ENCODE results near the gene TTC28. TPM values are rescaled to one million over a fixed set of nuclear protein-coding genes. Genes with fewer than 3 reads are reported as not detected.
A peak's percentile ranks its signal among the peaks of the same experiment; 100 is the strongest.

Gene TTC28
- total RNA-seq, 1 experiment from 2014 or later, result 14.8 TPM

- DNase-seq, result no peak
- no peak overlapping the region for H3K4me3 ChIP-seq (ENCODE audit: insufficient read depth, low read depth, low read length)
- H3K36me3 ChIP-seq (replicated peaks; ENCODE audit: control insufficient read depth, insufficient read depth, low read length), result no peaks in the 10 kb centered on the region
- no peaks in the 10 kb centered on the region for H3K27me3 ChIP-seq (ENCODE audit: control insufficient read depth, insufficient read depth, low read length)
Measured at GRCh38 chr22:28030473-28030872, 649.2 kb downstream of the TTC28 start.

DNA sequence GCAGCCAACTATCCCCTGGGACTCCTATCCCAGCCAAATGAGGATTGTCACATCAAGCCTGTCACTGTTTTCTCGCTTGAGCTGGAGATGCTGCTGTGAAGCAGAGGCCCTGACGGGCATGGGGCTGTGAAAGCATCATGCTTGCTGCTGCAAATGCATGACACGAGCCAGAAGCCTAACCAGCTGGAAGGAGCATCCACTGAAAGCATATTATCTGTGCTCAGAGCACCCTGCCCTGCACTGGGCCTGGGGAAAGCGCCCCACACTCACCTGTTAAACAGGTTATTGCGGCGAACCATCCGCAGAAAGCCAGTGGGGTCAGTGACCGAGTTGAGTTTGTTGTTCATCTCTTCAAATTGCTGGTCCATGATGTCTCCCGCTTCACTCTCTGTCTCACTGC lies 649.7 kb downstream of the TTC28 start:
- no peak overlapping the region for H3K4me3 ChIP-seq (ENCODE audit: insufficient read depth, low read depth, low read length)
- no peaks in the 10 kb centered on the region for H3K27me3 ChIP-seq (ENCODE audit: control insufficient read depth, insufficient read depth, low read length)
- H3K36me3 ChIP-seq (replicated peaks; ENCODE audit: control insufficient read depth, insufficient read depth, low read length), result no peaks in the 10 kb centered on the region
- DNase-seq, result no peak

DNA sequence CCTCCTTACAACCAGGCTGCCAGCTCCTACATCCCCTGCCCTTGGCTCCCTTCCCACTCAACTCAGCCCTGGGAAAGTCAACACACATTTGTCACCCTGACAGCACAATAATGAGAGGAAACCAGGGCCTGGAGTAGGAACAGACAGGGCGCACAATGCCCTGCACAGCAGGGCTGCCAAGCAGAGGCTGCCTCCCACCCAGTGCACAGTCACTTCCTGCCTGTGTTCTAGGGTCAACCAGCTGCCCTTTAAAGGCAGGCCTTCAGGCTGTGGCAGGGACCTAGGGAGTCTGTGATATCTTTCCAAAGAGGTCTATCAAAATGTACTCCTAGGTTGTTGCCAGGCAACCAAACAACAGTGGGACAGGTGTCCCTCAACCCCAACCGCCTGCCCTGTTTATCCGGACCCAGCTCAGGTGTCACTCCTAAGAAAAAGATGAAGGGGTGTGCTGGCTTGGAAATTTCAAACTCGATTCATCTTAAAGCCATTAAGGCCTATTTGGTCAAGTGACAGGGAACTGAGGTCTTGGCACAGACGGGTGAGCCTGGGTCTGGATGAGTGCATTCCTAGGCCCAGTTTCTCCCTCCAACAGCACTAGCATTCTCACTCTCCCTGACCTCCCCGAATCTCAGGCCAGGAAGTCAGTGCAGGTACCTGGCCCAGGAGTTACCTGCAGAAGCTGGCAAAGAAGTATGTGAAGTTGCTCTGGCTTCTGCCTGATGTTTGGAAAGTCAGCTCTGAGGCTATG lies 650.3 kb downstream of the TTC28 start:
- Histone ChIP-seq H3K4me3 (ENCODE audit: insufficient read depth, low read depth, low read length) (no peak overlapping the region), H3K36me3 (replicated peaks; ENCODE audit: control insufficient read depth, insufficient read depth, low read length) (no peaks in the 10 kb centered on the region), H3K27me3 (ENCODE audit: control insufficient read depth, insufficient read depth, low read length) (no peaks in the 10 kb centered on the region)
- DNase-seq, result peak; percentile 36

GRCh38 chr22:28027453-28028448 lies 651.9 kb downstream of the TTC28 start:
- no peak for DNase-seq
- no peak overlapping the region for H3K4me3 ChIP-seq (ENCODE audit: insufficient read depth, low read depth, low read length)
- H3K36me3 ChIP-seq (replicated peaks; ENCODE audit: control insufficient read depth, insufficient read depth, low read length), result no peaks in the 10 kb centered on the region
- H3K27me3 ChIP-seq (ENCODE audit: control insufficient read depth, insufficient read depth, low read length), result no peaks in the 10 kb centered on the region

GRCh38 chr22:28025866-28026575 lies 653.6 kb downstream of the TTC28 start:
- H3K27me3 ChIP-seq (ENCODE audit: control insufficient read depth, insufficient read depth, low read length), result no peaks in the 10 kb centered on the region
- H3K36me3 ChIP-seq (replicated peaks; ENCODE audit: control insufficient read depth, insufficient read depth, low read length), result no peaks in the 10 kb centered on the region
- DNase-seq, result peak; percentile 10

GRCh38 chr22:28025333-28025732 lies 654.3 kb downstream of the TTC28 start:
- Histone ChIP-seq H3K27me3 (ENCODE audit: control insufficient read depth, insufficient read depth, low read length) (no peaks in the 10 kb centered on the region), H3K4me3 (ENCODE audit: insufficient read depth, low read depth, low read length) (no peak overlapping the region), H3K36me3 (replicated peaks; ENCODE audit: control insufficient read depth, insufficient read depth, low read length) (no peaks in the 10 kb centered on the region)
- DNase-seq, result no peak

More at GRCh38 chr22:28025866-28026575, 653.6 kb downstream of the TTC28 start:
- H3K4me3 ChIP-seq (ENCODE audit: insufficient read depth, low read depth, low read length), result no peak overlapping the region

- no peak for DNase-seq
- no peak overlapping the region for H3K4me3 ChIP-seq (ENCODE audit: insufficient read depth, low read depth, low read length)
- H3K36me3 ChIP-seq (replicated peaks; ENCODE audit: control insufficient read depth, insufficient read depth, low read length), result no peaks in the 10 kb centered on the region
- no peaks in the 10 kb centered on the region for H3K27me3 ChIP-seq (ENCODE audit: control insufficient read depth, insufficient read depth, low read length)
Measured at GRCh38 chr22:28024422-28024888, 655.2 kb downstream of the TTC28 start.

DNA sequence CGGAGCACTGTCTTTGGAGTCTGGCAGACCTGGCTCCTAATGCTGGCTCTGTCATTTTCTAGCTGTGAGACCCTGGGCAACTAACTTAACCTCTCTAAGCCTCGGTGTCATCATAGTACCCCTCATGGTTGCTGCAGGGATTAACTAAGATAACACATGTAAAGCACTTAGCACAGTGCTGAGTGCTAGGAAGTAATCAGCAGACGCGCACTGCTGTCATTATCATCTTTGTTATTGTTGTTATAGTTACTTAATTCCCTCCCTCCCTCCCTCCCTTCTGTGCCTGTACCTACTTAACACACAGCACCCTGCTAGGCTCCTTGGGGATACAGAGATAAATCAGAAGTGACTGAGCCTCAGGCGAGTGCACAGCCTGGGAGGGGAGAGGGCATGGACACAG lies 655.9 kb downstream of the TTC28 start:
- Histone ChIP-seq H3K4me3 (ENCODE audit: insufficient read depth, low read depth, low read length) (no peak overlapping the region), H3K27me3 (ENCODE audit: control insufficient read depth, insufficient read depth, low read length) (no peaks in the 10 kb centered on the region), H3K36me3 (replicated peaks; ENCODE audit: control insufficient read depth, insufficient read depth, low read length) (no peaks in the 10 kb centered on the region)
- DNase-seq, result no peak

DNA sequence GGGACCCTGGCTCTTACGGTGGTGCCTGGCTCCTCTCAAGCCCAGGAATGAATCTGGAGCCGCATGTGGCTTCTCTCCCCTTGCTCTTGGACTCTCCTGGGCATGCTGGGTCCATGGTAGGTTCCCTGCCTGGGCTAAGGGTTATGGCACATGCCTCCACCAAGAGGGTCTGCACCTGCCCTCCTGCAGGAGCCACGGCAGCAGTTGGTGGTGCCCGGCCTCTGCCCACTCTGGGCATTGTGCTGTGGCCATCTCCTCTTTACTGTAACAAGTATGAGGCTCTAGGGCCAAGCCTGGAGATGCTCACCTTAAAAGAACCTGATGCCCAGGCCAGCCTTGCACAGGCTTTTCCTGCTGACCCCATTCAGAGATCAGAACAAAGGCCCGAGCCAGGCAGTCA lies 656.6 kb downstream of the TTC28 start:
- Histone ChIP-seq H3K27me3 (ENCODE audit: control insufficient read depth, insufficient read depth, low read length) (no peaks in the 10 kb centered on the region), H3K4me3 (ENCODE audit: insufficient read depth, low read depth, low read length) (no peak overlapping the region), H3K36me3 (replicated peaks; ENCODE audit: control insufficient read depth, insufficient read depth, low read length) (no peaks in the 10 kb centered on the region)
- peak; percentile 16 for DNase-seq

GRCh38 chr22:28021998-28022660 lies 657.5 kb downstream of the TTC28 start:
- peak; percentile 27 for DNase-seq
- H3K4me3 ChIP-seq (ENCODE audit: insufficient read depth, low read depth, low read length), result no peak overlapping the region
- no peaks in the 10 kb centered on the region for H3K27me3 ChIP-seq (ENCODE audit: control insufficient read depth, insufficient read depth, low read length)
- H3K36me3 ChIP-seq (replicated peaks; ENCODE audit: control insufficient read depth, insufficient read depth, low read length), result no peaks in the 10 kb centered on the region

DNA sequence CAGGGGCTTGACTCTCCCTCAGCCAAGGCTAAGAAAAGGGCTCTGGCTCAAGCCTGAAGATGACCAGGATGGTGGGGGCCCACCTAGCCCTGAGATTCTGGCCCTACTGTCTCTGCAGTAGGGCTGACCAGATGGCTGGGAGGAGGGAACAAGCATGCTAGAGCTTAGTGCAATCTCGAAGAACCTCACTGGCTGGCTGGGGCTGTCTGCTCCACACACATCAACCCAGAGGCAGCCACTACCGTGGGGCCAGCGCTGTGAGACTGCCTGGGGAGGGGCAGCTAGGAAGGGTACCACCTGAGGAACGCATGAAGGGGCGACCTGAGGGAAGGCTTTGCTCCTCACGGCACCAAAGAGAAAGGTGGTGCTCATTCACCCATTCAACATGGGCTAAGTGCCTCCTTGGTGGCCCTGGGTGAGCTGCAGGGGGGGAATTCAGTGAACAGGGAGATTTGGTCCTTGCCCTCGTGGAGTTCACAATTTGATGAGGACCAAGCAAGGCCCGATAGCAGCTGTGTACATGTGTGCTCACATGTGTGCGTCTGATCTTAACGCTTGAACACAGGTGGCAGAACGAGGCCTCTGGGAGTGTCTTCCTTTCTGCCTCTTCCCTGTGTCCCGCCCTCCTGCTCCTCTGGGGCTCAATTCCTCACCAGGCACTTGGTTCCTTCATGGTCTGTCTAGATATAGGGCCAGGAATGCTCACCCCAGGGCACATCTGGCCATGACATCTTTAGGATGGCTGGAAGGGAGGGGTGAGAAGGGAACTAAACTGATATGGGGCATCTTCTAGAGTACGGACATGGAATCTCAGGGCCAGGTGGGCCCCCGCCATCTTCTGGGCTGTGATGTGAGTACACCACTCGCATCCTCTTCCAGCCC lies 658.3 kb downstream of the TTC28 start:
- Histone ChIP-seq H3K27me3 (ENCODE audit: control insufficient read depth, insufficient read depth, low read length) (no peaks in the 10 kb centered on the region), H3K36me3 (replicated peaks; ENCODE audit: control insufficient read depth, insufficient read depth, low read length) (no peaks in the 10 kb centered on the region), H3K4me3 (ENCODE audit: insufficient read depth, low read depth, low read length) (no peak overlapping the region)
- peak; percentile 16 for DNase-seq

DNA sequence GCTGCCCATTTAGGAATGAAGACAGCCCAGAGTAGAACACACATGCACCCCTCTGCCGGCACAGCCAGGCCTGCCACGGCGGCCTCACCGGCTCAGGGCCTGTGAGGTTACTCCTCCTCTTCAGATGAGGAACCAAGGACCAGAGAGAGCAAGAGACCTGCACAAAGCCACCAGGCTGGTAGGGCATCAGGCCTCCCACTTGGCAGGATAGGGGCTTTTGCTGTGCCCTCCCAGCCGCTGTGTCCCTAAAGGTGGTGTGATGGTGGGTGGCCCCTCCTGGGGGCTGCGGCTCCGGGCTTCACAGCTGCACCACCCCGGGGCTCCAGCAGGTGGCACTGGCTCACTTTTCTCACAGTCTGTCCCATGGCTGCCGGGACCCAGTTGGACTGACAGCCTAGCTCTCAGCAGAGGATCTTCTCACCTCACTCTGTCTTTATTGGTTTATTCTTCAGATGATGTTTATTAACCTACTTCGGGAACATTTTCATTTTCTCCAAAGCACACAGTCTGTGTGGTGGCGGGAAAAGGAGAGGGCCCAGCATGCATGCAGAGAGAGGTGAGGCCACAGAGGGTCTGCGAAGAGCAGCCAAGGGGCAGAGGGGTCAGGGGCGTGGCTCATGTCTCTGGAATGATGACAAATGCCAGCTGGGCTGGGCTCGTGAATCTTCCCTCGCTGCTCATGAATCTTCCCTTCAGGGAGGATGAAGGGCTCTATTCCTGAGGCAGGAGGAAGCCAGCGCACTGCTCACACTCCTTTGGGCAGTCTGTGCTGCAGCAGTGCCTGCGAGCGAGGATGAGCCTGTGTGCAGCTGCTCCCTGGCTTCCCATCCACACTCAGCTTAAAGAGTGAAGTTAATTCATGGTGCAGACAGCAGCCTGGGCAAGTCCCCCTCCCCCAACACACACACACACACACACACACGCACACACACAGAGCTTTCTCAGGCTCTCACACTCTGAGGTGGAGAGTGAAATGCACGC lies 659.5 kb downstream of the TTC28 start:
- no peak overlapping the region for H3K4me3 ChIP-seq (ENCODE audit: insufficient read depth, low read depth, low read length)
- H3K27me3 ChIP-seq (ENCODE audit: control insufficient read depth, insufficient read depth, low read length), result no peaks in the 10 kb centered on the region
- peak; percentile 96 for DNase-seq
- no peaks in the 10 kb centered on the region for H3K36me3 ChIP-seq (replicated peaks; ENCODE audit: control insufficient read depth, insufficient read depth, low read length)

Data from H7 (cell line).